Gastroesophageal sphincter (tissue), 3 donors: ENCODE results near the gene KLK3.

Experiments used
- CTCF ChIP-seq, 4 experiments: fragments of 200-600 bp in 2 of 4; fragments of 450-650 bp in 2 of 4; sonication (generic) in 1 of 4; IDR thresholded peaks; one replicate each; pipeline ENCODE4 v1.5.1; 2017 to 2019; ENCODE audit warnings: antibody characterized with exemption in 4 of 4, mild to moderate bottlenecking in 2 of 4, moderate library complexity in 2 of 4
- EP300 ChIP-seq: sonication (generic); formaldehyde crosslinking; IDR thresholded peaks from one replicate; pipeline ENCODE4 v1.6.1; 2017; ENCODE audit warnings: antibody characterized with exemption, mild to moderate bottlenecking
- POLR2A ChIP-seq, 2 donors: fragments of 450-650 bp; IDR thresholded peaks; one replicate each; pipeline ENCODE4 v1.6.1; 2017; ENCODE audit warnings: antibody characterized with exemption in 2 of 2, mild to moderate bottlenecking in 2 of 2, moderate library complexity in 1 of 2
- POLR2AphosphoS5 ChIP-seq: sonication (generic); formaldehyde crosslinking; IDR thresholded peaks from one replicate; pipeline ENCODE4 v1.6.1; 2017; ENCODE audit warnings: antibody characterized with exemption

GRCh38 chr19:50826492-50827240, 28.0 kb upstream of the KLK3 start:
- TF ChIP-seq POLR2AphosphoS5: no peak
- TF ChIP-seq CTCF (IDR thresholded peaks at IDR 0.05): no peak
- TF ChIP-seq POLR2A (IDR thresholded peaks at IDR 0.05): no peak
- TF ChIP-seq EP300: no peak
